HepG2 (cell line): ENCODE results near the gene SPATA25. TPM values are rescaled to one million over a fixed set of nuclear protein-coding genes. Genes with fewer than 3 reads are reported as not detected.

Source experiments
- BHLHE40 ChIP-seq: IDR thresholded peaks from 2 replicates; pipeline ENCODE4 v1.6.1; 2011; ENCODE audit warnings: low read length, improper control_type of control experiment
- GATAD2A ChIP-seq: IDR thresholded peaks from 2 replicates; pipeline ENCODE4 v1.6.1; 2016
- HCFC1 ChIP-seq: fragments of 150-350 bp; IDR thresholded peaks from 2 replicates; pipeline ENCODE4 v1.6.1; 2014; ENCODE audit warnings: low read depth, low read length
- HNF4G ChIP-seq, 2 experiments: sonication (generic) in 1 of 2; formaldehyde crosslinking in 1 of 2; IDR thresholded peaks; 2 replicates each; pipeline versions ENCODE4 v1.4.0 to v1.6.1; 2011 to 2020; ENCODE audit warnings: borderline replicate concordance in 2 of 2, low read depth in 2 of 2, mild to moderate bottlenecking in 2 of 2, low read length in 1 of 2, missing genetic modification reagents in 1 of 2, moderate library complexity in 1 of 2
- PAX8 ChIP-seq: sonication (generic); formaldehyde crosslinking; IDR thresholded peaks from 2 replicates; pipeline ENCODE4 v1.8.0; 2022; ENCODE audit warnings: mild to moderate bottlenecking, missing genetic modification reagents, borderline replicate concordance
- POLR2AphosphoS2 ChIP-seq: IDR thresholded peaks from 2 replicates; pipeline ENCODE4 v1.6.1; 2011; ENCODE audit warnings: low read depth, low read length, improper control_type of control experiment
- SP5 ChIP-seq: IDR thresholded peaks from 2 replicates; pipeline ENCODE4 v1.6.1; 2016; ENCODE audit warnings: low read depth, borderline replicate concordance
- TSC22D2 ChIP-seq: sonication (generic); formaldehyde crosslinking; IDR thresholded peaks from 2 replicates; pipeline ENCODE4 v1.5.1; 2020; ENCODE audit warnings: missing genetic modification reagents, mild to moderate bottlenecking, borderline replicate concordance
- ZBTB20 ChIP-seq: sonication (generic); formaldehyde crosslinking; IDR thresholded peaks from 2 replicates; pipeline ENCODE4 v1.8.1; 2023; ENCODE audit warnings: missing genetic modification reagents, low read depth, mild to moderate bottlenecking, borderline replicate concordance
- ZFP36L1 ChIP-seq: sonication (generic); formaldehyde crosslinking; IDR thresholded peaks from 2 replicates; pipeline ENCODE4 v1.8.0; 2022; ENCODE audit warnings: mild to moderate bottlenecking, missing genetic modification reagents, moderate library complexity
- ZFYVE20 ChIP-seq: sonication (generic); formaldehyde crosslinking; IDR thresholded peaks from 2 replicates; pipeline ENCODE4 v1.8.0; 2023; ENCODE audit warnings: low read depth, mild to moderate bottlenecking, moderate library complexity, missing genetic modification reagents, borderline replicate concordance
- ZNF138 ChIP-seq: sonication (generic); formaldehyde crosslinking; IDR thresholded peaks from 2 replicates; pipeline ENCODE4 v1.5.0; 2020; ENCODE audit warnings: mild to moderate bottlenecking, low read depth, missing genetic modification reagents
- ZNF253 ChIP-seq: sonication (generic); formaldehyde crosslinking; IDR thresholded peaks from 2 replicates; pipeline ENCODE4 v1.8.0; 2022; ENCODE audit warnings: mild to moderate bottlenecking, missing genetic modification reagents, borderline replicate concordance
- ZNF331 ChIP-seq: sonication (generic); formaldehyde crosslinking; IDR thresholded peaks from 2 replicates; pipeline ENCODE4 v1.4.0; 2020; ENCODE audit warnings: missing genetic modification reagents
- ZNF670 ChIP-seq: sonication (generic); formaldehyde crosslinking; IDR thresholded peaks from 2 replicates; pipeline ENCODE4 v1.8.0; 2022; ENCODE audit warnings: mild to moderate bottlenecking, missing genetic modification reagents, borderline replicate concordance
- polyA plus RNA-seq, 8 experiments: library from polyadenylated mRNA; depleted of rRNA in 3 of 8; stranded (reverse) in 7 of 8; unstranded in 1 of 8; fragments of >200 nt; fragmentation: Illumina TruSeq in 4 of 8; extraction: Trizol in 4 of 8; gene quantifications; 2 replicates each; pipeline versions ENCODE4 v1.2.1 to v1.2.3, GENCODE V29; 2011 to 2016; ENCODE audit warnings: low read depth in 4 of 8, missing spikeins in 1 of 8, mixed read lengths in 1 of 8; ENCODE audit not compliant: insufficient read depth in 1 of 8
- total RNA-seq, 5 experiments: library from RNA; depleted of rRNA; stranded (reverse); fragments of >200 nt; fragmentation: Illumina TruSeq; extraction: Trizol; gene quantifications; 2 replicates each; pipeline ENCODE4 v1.2.3, GENCODE V29; 2016; ENCODE audit warnings: low read depth in 1 of 5
- TF ChIP-seq, protein P1 (sequence below): sonication (generic); formaldehyde crosslinking; IDR thresholded peaks from 2 replicates; pipeline ENCODE4 v1.8.1; 2022; ENCODE audit warnings: mild to moderate bottlenecking, missing genetic modification reagents
- TF ChIP-seq, protein P2 (sequence below): sonication (generic); formaldehyde crosslinking; IDR thresholded peaks from 2 replicates; pipeline ENCODE4 v1.8.1; 2023; ENCODE audit warnings: missing genetic modification reagents, mild to moderate bottlenecking, borderline replicate concordance
- TF ChIP-seq, protein P3 (sequence below): sonication (generic); formaldehyde crosslinking; IDR thresholded peaks from 2 replicates; pipeline ENCODE4 v1.4.0; 2020; ENCODE audit warnings: missing genetic modification reagents, borderline replicate concordance
- TF ChIP-seq, protein P4 (sequence below): sonication (generic); formaldehyde crosslinking; IDR thresholded peaks from 2 replicates; pipeline ENCODE4 v1.9.0; 2021; ENCODE audit warnings: missing genetic modification reagents, mild to moderate bottlenecking, borderline replicate concordance
- TF ChIP-seq, protein P5 (sequence below): sonication (generic); formaldehyde crosslinking; IDR thresholded peaks from 2 replicates; pipeline ENCODE4 v1.8.1; 2023; ENCODE audit warnings: mild to moderate bottlenecking, inconsistent platforms, moderate library complexity, missing genetic modification reagents, borderline replicate concordance

The SPATA25 gene
- total and polyA plus RNA-seq, 2 of the 13 experiments (the other 11 are each of a cell fraction or from before 2014, with no cell fraction given): 4.8 to 7.6 TPM

DNA sequence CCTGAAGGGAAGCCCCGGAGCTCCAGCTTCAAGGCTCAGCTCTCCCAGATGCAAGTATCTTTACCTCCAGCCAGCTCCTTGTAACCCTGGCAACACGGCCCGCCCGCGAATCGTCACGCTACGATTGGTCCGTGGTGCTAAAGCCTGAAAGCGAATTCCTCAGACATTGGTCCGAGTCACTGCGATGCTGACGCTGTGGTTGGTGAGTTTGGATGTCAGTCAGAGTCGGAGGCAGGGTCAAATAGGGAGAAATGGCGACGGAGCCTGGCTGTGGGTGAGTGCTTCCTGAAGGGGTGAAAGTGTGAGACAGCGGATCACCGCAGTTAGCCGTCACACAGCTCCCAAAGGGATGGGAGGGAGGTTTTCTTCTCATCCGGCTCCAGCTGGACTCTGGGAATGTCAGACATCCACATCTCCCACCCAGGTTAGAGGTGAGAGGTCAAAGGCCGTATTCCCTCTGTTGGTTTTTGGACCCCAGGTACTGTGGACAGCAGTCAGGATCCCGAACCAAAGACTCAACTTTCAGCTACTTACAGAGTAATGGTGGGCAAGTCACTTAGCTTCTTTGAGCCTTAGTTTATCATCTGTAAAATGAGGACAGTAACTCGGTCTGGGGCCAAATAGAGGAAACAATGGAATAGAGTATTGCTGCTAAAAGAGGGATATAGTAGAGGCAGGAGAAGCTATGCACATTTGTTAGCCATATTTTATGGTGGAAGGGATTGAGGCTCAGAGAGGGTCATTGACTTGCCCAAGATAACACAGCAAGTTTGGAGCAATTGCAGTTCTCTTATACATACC, 6.2 kb downstream of the SPATA25 start, which contains the start of gene ZSWIM1 (continued):
- TF ChIP-seq POLR2AphosphoS2: 0 out of 2 replicates have a peak, but pooled peaks have one; percentile 76
- TF ChIP-seq TSC22D2: peak; percentile 42; the same call in 1 of the 2 replicates
- peak; percentile 66; the same call in 1 of the 2 replicates for TF ChIP-seq ZNF331 (CRISPR knock-in tag)
- TF ChIP-seq HNF4G (IDR thresholded peaks at IDR 0.05; ENCODE audit: borderline replicate concordance, low read depth, low read length): peak; percentile 87
- peak; percentile 90 for TF ChIP-seq HNF4G (CRISPR knock-in tag; IDR thresholded peaks at IDR 0.05; ENCODE audit: borderline replicate concordance, low read depth)
- TF ChIP-seq SP5 (CRISPR knock-in tag): no peak
- TF ChIP-seq ZNF138: no peak
- 0 out of 2 replicates have a peak, but pooled peaks have one; percentile 30 for TF ChIP-seq PAX8 (CRISPR knock-in tag)
- TF ChIP-seq ZNF253 (CRISPR knock-in tag): no peak
- TF ChIP-seq ZFP36L1: peak; percentile 80; the same call in 1 of the 2 replicates
- TF ChIP-seq, protein P1, sequence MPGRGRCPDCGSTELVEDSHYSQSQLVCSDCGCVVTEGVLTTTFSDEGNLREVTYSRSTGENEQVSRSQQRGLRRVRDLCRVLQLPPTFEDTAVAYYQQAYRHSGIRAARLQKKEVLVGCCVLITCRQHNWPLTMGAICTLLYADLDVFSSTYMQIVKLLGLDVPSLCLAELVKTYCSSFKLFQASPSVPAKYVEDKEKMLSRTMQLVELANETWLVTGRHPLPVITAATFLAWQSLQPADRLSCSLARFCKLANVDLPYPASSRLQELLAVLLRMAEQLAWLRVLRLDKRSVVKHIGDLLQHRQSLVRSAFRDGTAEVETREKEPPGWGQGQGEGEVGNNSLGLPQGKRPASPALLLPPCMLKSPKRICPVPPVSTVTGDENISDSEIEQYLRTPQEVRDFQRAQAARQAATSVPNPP (CRISPR knock-in tag): no peak
- TF ChIP-seq, protein P2, sequence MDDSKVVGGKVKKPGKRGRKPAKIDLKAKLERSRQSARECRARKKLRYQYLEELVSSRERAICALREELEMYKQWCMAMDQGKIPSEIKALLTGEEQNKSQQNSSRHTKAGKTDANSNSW: no peak
- TF ChIP-seq, protein P3, sequence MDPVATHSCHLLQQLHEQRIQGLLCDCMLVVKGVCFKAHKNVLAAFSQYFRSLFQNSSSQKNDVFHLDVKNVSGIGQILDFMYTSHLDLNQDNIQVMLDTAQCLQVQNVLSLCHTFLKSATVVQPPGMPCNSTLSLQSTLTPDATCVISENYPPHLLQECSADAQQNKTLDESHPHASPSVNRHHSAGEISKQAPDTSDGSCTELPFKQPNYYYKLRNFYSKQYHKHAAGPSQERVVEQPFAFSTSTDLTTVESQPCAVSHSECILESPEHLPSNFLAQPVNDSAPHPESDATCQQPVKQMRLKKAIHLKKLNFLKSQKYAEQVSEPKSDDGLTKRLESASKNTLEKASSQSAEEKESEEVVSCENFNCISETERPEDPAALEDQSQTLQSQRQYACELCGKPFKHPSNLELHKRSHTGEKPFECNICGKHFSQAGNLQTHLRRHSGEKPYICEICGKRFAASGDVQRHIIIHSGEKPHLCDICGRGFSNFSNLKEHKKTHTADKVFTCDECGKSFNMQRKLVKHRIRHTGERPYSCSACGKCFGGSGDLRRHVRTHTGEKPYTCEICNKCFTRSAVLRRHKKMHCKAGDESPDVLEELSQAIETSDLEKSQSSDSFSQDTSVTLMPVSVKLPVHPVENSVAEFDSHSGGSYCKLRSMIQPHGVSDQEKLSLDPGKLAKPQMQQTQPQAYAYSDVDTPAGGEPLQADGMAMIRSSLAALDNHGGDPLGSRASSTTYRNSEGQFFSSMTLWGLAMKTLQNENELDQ (CRISPR knock-in tag): 0 out of 2 replicates have a peak, but pooled peaks have one; percentile 70
- no peak for TF ChIP-seq BHLHE40
- peak; percentile 28; the same call in 1 of the 2 replicates for TF ChIP-seq HCFC1
- TF ChIP-seq, protein P4, sequence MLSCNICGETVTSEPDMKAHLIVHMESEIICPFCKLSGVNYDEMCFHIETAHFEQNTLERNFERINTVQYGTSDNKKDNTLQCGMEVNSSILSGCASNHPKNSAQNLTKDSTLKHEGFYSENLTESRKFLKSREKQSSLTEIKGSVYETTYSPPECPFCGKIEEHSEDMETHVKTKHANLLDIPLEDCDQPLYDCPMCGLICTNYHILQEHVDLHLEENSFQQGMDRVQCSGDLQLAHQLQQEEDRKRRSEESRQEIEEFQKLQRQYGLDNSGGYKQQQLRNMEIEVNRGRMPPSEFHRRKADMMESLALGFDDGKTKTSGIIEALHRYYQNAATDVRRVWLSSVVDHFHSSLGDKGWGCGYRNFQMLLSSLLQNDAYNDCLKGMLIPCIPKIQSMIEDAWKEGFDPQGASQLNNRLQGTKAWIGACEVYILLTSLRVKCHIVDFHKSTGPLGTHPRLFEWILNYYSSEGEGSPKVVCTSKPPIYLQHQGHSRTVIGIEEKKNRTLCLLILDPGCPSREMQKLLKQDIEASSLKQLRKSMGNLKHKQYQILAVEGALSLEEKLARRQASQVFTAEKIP (CRISPR knock-in tag): no peak
- no peak for TF ChIP-seq ZNF670
- peak; percentile 30; the same call in 1 of the 2 replicates for TF ChIP-seq GATAD2A (CRISPR knock-in tag)
- TF ChIP-seq ZFYVE20: no peak
- peak; percentile 28; the same call in 1 of the 2 replicates for TF ChIP-seq ZBTB20
- TF ChIP-seq, protein P5, sequence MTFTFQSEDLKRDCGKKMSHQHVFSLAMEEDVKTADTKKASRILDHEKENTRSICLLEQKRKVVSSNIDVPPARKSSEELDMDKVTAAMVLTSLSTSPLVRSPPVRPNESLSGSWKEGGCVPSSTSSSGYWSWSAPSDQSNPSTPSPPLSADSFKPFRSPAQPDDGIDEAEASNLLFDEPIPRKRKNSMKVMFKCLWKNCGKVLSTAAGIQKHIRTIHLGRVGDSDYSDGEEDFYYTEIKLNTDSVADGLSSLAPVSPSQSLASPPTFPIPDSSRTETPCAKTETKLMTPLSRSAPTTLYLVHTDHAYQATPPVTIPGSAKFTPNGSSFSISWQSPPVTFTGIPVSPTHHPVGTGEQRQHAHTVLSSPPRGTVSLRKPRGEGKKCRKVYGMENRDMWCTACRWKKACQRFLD: peak; percentile 90
